ENCODE data around the gene OXCT2. TPM values are rescaled to one million over a fixed set of nuclear protein-coding genes. Genes with fewer than 3 reads are reported as not detected.
"Not testable (repeated sequence)": the region's sequence is repeated elsewhere in the genome, so short reads cannot be mapped to it uniquely, and the experiment has no call there.

Gene OXCT2
- total and polyA plus RNA-seq, 2 of the 13 experiments (the other 11 are each of a cell fraction or from before 2014, with no cell fraction given) = 0.21 to 0.33 TPM

DNA sequence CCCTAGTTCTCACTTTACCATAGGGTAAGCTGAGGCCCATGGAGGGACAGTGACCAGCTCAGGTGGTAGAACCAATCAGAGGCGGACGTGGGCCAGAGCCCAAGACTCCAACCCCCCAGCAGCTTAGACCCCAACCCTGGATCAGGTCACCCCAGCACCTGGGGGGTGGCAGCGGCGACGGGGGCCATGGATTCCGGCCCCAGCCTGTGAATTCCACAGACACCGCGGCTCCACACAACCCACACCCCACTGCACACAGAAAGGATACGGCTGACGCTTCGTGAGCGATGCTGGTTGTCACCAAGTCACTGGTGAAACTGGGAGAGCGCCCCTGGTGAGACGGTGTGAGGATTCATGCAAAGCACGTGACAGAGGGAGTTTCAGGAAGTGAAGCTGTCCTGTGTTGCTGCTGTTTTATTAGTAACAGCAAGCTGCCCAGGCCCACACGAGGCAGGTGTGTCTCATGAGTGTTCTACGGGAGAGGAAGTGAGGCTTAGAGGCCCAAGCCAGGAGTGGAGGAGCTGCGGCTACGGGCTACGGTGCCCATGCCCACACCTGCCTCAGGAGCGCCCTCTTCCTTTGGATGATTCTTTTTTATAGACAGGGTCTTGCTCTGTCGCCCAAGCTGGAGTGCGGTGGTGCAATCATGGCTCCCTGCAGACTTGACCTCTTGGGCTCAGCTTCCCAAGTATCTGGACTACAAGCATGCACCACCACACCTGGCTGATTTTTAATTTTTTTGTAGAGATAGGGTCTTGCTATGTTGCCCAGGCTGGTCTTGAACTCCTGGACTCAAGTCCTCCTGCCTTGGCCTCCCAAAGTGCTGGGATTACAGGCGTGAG lies 46.2 kb upstream of the OXCT2 start (continued):
- TF ChIP-seq ZMAT3 (CRISPR knock-in tag; conservative IDR thresholded peaks at IDR 0.05) (0 out of 2 replicates have a peak, but pooled peaks have one; percentile 46), ARID4A (CRISPR knock-in tag; IDR thresholded peaks at IDR 0.05; ENCODE audit: borderline replicate concordance) (peak; percentile 13; the same call in 1 of the 2 replicates), GABPB1 (CRISPR knock-in tag; IDR thresholded peaks at IDR 0.05) (peak; percentile 29; the same call in 1 of the 2 replicates), GABPA (CRISPR knock-in tag; IDR thresholded peaks at IDR 0.05; ENCODE audit: low read depth) (peak; percentile 32; the same call in 1 of the 2 replicates)
- not testable (repeated sequence) for TF ChIP-seq GABPA (IDR thresholded peaks at IDR 0.05; ENCODE audit: low read depth, low read length)

DNA sequence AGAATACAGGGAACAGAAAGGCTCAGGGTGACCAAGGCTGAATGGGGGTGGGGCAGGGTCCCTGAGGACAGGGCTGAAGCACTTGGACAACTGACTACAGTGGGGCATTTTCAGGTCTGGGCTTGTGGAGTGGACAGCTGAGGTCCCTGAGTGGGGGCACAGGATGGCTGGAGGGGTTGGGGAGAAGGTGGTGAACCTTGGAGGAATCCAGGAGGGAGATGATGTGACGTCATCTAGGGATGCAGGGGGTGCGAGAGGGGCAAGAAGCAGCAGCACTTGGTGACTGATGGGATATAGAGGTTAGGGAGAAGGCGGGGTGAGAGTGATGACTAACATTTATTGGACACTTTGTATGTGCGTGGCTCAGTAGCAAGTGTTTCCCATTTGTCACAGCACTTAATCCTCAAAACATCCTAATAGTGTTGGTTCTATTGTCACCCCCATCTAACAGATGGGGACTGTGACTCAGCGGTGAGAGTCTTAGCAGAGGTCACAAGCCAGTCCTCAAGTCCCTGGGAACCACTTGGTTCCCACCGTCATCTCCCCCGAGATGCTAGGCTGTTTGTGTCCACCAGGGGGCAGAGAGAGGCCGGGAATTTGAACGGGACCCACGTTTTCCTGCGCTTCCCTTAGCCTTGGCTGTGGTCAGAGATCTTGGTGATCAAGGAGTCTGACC lies 45.4 kb upstream of the OXCT2 start:
- H3K27me3 ChIP-seq (ENCODE audit: control insufficient read depth in 1 of 2, insufficient read depth in 2 of 2, low read length in 2 of 2) = peaks cover 1 to 13% of the 10 kb centered on the region in 2 experiments; a peak in 2 of 5 replicates
- H2AFZ ChIP-seq (ENCODE audit: low read length) = no peak overlapping the region
- intact Hi-C loops (cut with micrococcal nuclease; ENCODE audit: unreplicated experiment) = loop anchor here (1.0 to 10.0 kb wide), 2 partner anchors 86 to 218 kb away; no protein-coding TSS in a partner anchor
- H3K9ac ChIP-seq (ENCODE audit: insufficient read depth, low read depth, low read length) = no peak overlapping the region
- CTCF ChIA-PET (ENCODE audit: low intra/inter-chr PET ratio, low total read pairs) = interaction anchor here (1.0 to 2.2 kb wide), 3 partner anchors 86 to 216 kb away, joined by 3 to 44 read pairs (median 8); partner anchors contain the start of gene MYCL
- H3K4me3 ChIP-seq (replicated peaks in 1 of 3; ENCODE audit: insufficient read depth in 1 of 3, low read depth in 2 of 3, low read length in 3 of 3) = no peak overlapping the region
- POLR2A ChIA-PET = interaction anchor here (1.1 to 1.2 kb wide), 2 partner anchors 79 to 85 kb away, joined by 3 to 6 read pairs; partner anchors contain the start of gene MYCL
- no peaks in the 10 kb centered on the region for H3K79me2 ChIP-seq (ENCODE audit: insufficient read depth, low read length)
- BruUV-seq (replicated peaks) = no TSS peak
- H3K27ac ChIP-seq (ENCODE audit: extremely low read length, insufficient read depth, low read length) = no peak overlapping the region
- no peaks in the 10 kb centered on the region for H4K20me1 ChIP-seq (ENCODE audit: insufficient read depth, low read length)
- in situ Hi-C loops (cut with HindIII; ENCODE audit: extremely low pct_ligation_motif_present, low pct_unique_long_range_greater_than_20kb) = loop anchor here (5.0 kb wide), 2 partner anchors 86 to 156 kb away; partner anchors contain the start of gene MYCL
- ATAC-seq = peak; percentile 82
- no peak overlapping the region for H3K4me2 ChIP-seq (ENCODE audit: low read depth, low read length)
- no peaks in the 10 kb centered on the region for H3K9me3 ChIP-seq (ENCODE audit: low read length)
- peaks cover 10% of the 10 kb centered on the region; the same call in 1 of the 2 replicates for H3K4me1 ChIP-seq (ENCODE audit: insufficient read depth, low read length)
- peak; percentile 49 for DNase-seq (ENCODE audit: low spot score)
- WGBS (ENCODE audit: low lambda C conversion rate) = 15% methylated on average over 11 of the region's 11 CpGs
- no peaks in the 10 kb centered on the region for H3K36me3 ChIP-seq (replicated peaks in 1 of 2; ENCODE audit: control insufficient read depth in 1 of 2, insufficient read depth in 2 of 2, low read length in 2 of 2)
- FAIRE-seq = peak; percentile 97
- TF ChIP-seq SOX6 (IDR thresholded peaks at IDR 0.05) = no peak
- 0 out of 2 replicates have a peak, but pooled peaks have one; percentile 12 for TF ChIP-seq SOX6 (CRISPR knock-in tag; IDR thresholded peaks at IDR 0.05)
- TF ChIP-seq HMGA1 (CRISPR knock-in tag; conservative IDR thresholded peaks at IDR 0.05) = no peak
- no peak for TF ChIP-seq ZNF124 (CRISPR knock-in tag; IDR thresholded peaks at IDR 0.05)
- TF ChIP-seq ZNF776 (CRISPR knock-in tag; IDR thresholded peaks at IDR 0.05) = no peak
- TF ChIP-seq, protein P1, sequence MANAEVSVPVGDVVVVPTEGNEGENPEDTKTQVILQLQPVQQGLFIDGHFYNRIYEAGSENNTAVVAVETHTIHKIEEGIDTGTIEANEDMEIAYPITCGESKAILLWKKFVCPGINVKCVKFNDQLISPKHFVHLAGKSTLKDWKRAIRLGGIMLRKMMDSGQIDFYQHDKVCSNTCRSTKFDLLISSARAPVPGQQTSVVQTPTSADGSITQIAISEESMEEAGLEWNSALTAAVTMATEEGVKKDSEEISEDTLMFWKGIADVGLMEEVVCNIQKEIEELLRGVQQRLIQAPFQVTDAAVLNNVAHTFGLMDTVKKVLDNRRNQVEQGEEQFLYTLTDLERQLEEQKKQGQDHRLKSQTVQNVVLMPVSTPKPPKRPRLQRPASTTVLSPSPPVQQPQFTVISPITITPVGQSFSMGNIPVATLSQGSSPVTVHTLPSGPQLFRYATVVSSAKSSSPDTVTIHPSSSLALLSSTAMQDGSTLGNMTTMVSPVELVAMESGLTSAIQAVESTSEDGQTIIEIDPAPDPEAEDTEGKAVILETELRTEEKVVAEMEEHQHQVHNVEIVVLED (CRISPR knock-in tag; IDR thresholded peaks at IDR 0.05; ENCODE audit: borderline replicate concordance) = no peak
- TF ChIP-seq POLR2G (IDR thresholded peaks at IDR 0.05; ENCODE audit: low read depth, low read length) = no peak
- TF ChIP-seq TSC22D2 (CRISPR knock-in tag; IDR thresholded peaks at IDR 0.05; ENCODE audit: borderline replicate concordance) = no peak
- peak; percentile 95 for TF ChIP-seq ATF7 (IDR thresholded peaks at IDR 0.05)
- TF ChIP-seq ATF7 (CRISPR knock-in tag; IDR thresholded peaks at IDR 0.05) = no peak
- TF ChIP-seq SRSF4 (IDR thresholded peaks at IDR 0.05; ENCODE audit: low read depth, low read length, poor library complexity, severe bottlenecking) = no peak
